Calu3 (cell line): ENCODE measurements around the gene APLN. TPM values are rescaled to one million over a fixed set of nuclear protein-coding genes. Genes with fewer than 3 reads are reported as not detected.

Experiments used
- BruUV-seq: library from RNA; stranded (reverse); fragments of 400-500 nt; replicated peaks from 2 replicates; lab custom pipeline; 2021; lab: Mats Ljungman, UMichigan
- CTCF ChIA-PET: fragments of 300-600 bp; sonication (Branson Sonifier 250); formaldehyde crosslinking; loops from one replicate; lab custom pipeline; 2022; ENCODE audit warnings: antibody characterized with exemption; lab: Charles Lee
- DNase-seq: peaks from one replicate; pipeline ENCODE4 v3.0.0; 2022
- H3K27ac Mint-ChIP-seq: one replicate; pipeline ENCODE4 v1.8.0; 2022; ENCODE audit warnings: mixed read lengths; ENCODE audit not compliant: unreplicated experiment
- H3K27me3 Mint-ChIP-seq: one replicate; pipeline ENCODE4 v1.8.0; 2022; ENCODE audit warnings: mixed read lengths; ENCODE audit not compliant: unreplicated experiment
- H3K36me3 Mint-ChIP-seq: one replicate; pipeline ENCODE4 v1.8.0; 2022; ENCODE audit warnings: mild to moderate bottlenecking, moderate library complexity, mixed read lengths; ENCODE audit not compliant: insufficient read depth, unreplicated experiment
- H3K4me1 Mint-ChIP-seq: one replicate; pipeline ENCODE4 v1.8.0; 2022; ENCODE audit warnings: mild to moderate bottlenecking, low read depth, mixed read lengths; ENCODE audit not compliant: unreplicated experiment
- H3K4me3 Mint-ChIP-seq: one replicate; pipeline ENCODE4 v1.8.0; 2022; ENCODE audit warnings: mild to moderate bottlenecking, low read depth, moderate library complexity, mixed read lengths; ENCODE audit not compliant: unreplicated experiment
- H3K9me3 Mint-ChIP-seq: one replicate; pipeline ENCODE4 v1.8.0; 2022; ENCODE audit warnings: low read depth, mixed read lengths; ENCODE audit not compliant: unreplicated experiment
- intact Hi-C: fragments of 100-400 bp; cut with micrococcal nuclease; formaldehyde crosslinking; loops from one replicate; pipeline ENCODE4 v1.10.0; 2022; ENCODE audit not compliant: unreplicated experiment
- total RNA-seq: library from RNA; stranded (reverse); gene quantifications from 2 replicates; pipeline ENCODE4 v1.2.3, GENCODE V29; 2022
- TF ChIP-seq, protein P1 (sequence below): fragments of 200-600 bp; IDR thresholded peaks from one replicate; pipeline ENCODE4 v1.8.0; 2022; ENCODE audit warnings: antibody characterized with exemption; ENCODE audit not compliant: unreplicated experiment

The APLN gene
- total RNA-seq, 1 experiment from 2014 or later: 0.35 TPM

GRCh38 chrX:129652565-129653169 is 2.1 kb downstream of the APLN start:
- BruUV-seq: no TSS peak
- peaks cover 7% of the 10 kb centered on the region for H3K4me1 Mint-ChIP-seq
- intact Hi-C loops: no loop called here
- no peak overlapping the region for H3K27ac Mint-ChIP-seq
- TF ChIP-seq, protein P1, sequence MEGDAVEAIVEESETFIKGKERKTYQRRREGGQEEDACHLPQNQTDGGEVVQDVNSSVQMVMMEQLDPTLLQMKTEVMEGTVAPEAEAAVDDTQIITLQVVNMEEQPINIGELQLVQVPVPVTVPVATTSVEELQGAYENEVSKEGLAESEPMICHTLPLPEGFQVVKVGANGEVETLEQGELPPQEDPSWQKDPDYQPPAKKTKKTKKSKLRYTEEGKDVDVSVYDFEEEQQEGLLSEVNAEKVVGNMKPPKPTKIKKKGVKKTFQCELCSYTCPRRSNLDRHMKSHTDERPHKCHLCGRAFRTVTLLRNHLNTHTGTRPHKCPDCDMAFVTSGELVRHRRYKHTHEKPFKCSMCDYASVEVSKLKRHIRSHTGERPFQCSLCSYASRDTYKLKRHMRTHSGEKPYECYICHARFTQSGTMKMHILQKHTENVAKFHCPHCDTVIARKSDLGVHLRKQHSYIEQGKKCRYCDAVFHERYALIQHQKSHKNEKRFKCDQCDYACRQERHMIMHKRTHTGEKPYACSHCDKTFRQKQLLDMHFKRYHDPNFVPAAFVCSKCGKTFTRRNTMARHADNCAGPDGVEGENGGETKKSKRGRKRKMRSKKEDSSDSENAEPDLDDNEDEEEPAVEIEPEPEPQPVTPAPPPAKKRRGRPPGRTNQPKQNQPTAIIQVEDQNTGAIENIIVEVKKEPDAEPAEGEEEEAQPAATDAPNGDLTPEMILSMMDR: no peak
- H3K36me3 Mint-ChIP-seq: peaks cover 9% of the 10 kb centered on the region
- peaks cover 68% of the 10 kb centered on the region for H3K27me3 Mint-ChIP-seq
- CTCF ChIA-PET: no interaction called here
- no peak overlapping the region for H3K4me3 Mint-ChIP-seq
- DNase-seq: no peak
- H3K9me3 Mint-ChIP-seq: no peaks in the 10 kb centered on the region

DNA sequence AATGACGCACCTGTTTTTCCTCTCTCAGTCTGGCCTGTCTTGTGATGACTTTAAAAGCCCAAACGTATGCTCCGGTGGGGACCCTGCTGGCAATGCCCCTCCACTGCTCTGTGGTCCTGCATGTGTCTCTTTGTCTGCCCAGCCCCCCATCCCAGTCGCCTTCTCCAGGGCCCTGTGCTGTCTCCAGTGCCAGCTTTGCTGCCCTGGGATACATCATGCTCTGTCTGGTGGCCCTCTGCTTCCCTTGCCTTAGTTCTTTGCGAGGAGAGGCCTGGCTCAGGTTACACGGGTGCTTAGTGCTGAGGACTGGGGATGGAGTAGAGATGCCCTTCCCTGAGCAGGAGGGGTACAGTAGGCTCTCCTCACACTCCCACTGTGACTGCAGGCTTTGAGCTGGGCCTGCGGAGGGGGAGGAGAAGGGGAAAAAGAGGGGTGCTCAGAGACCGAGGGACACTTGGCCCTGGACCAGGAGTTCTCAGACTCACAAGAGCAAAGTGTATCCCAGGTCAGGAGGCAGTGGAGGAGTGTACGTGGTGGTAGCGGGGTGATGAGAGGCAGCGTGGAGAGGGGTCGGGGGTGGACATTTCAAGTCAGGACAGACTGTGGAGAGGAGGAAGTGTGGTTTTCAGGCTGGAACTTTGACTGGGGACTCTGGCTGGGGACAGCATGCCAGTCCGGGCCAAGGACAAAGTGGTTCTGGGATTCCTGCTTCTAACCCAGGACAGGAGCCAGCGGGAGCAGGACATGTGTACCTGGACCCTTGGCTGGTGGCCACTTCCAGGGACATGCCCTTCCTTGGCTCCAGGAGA is 2.8 kb downstream of the APLN start:
- Mint-ChIP-seq H3K27ac (no peak overlapping the region), H3K9me3 (no peaks in the 10 kb centered on the region), H3K4me1 (peaks cover 7% of the 10 kb centered on the region), H3K36me3 (peaks cover 9% of the 10 kb centered on the region), H3K4me3 (no peak overlapping the region), H3K27me3 (peaks cover 76% of the 10 kb centered on the region)
- CTCF ChIA-PET: no interaction called here
- DNase-seq: no peak
- no TSS peak for BruUV-seq
- intact Hi-C loops: no loop called here
- TF ChIP-seq, protein P1: no peak

GRCh38 chrX:129650821-129651510 is 3.8 kb downstream of the APLN start:
- no peak for DNase-seq
- Mint-ChIP-seq H3K27me3 (peaks cover 82% of the 10 kb centered on the region), H3K9me3 (no peaks in the 10 kb centered on the region), H3K4me3 (no peak overlapping the region), H3K27ac (no peak overlapping the region), H3K4me1 (peaks cover 7% of the 10 kb centered on the region), H3K36me3 (peaks cover 9% of the 10 kb centered on the region)
- TF ChIP-seq, protein P1: no peak
- BruUV-seq: no TSS peak
- CTCF ChIA-PET: no interaction called here
- intact Hi-C loops: no loop called here

GRCh38 chrX:129650183-129650689 is 4.5 kb downstream of the APLN start:
- DNase-seq: no peak
- intact Hi-C loops: no loop called here
- no peak overlapping the region for H3K27ac Mint-ChIP-seq
- TF ChIP-seq, protein P1: no peak
- H3K4me1 Mint-ChIP-seq: peaks cover 1% of the 10 kb centered on the region
- no TSS peak for BruUV-seq
- no peak overlapping the region for H3K4me3 Mint-ChIP-seq
- no peaks in the 10 kb centered on the region for H3K9me3 Mint-ChIP-seq
- H3K36me3 Mint-ChIP-seq: peaks cover 9% of the 10 kb centered on the region
- H3K27me3 Mint-ChIP-seq: peaks cover 78% of the 10 kb centered on the region
- CTCF ChIA-PET: no interaction called here
